HUES48 (cell line): ENCODE results near the gene ST6GALNAC3.

Experiments used
- H3K27ac ChIP-seq: one replicate; pipeline ENCODE4 v1.7.0; 2013; ENCODE audit warnings: low read depth, low read length, inconsistent platforms
- H3K27me3 ChIP-seq: 2 replicates; pipeline ENCODE4 v1.6.1; 2013; ENCODE audit warnings: mild to moderate bottlenecking, low read length; ENCODE audit not compliant: control insufficient read depth, insufficient read depth
- H3K36me3 ChIP-seq: 2 replicates; pipeline ENCODE4 v1.6.1; 2013; ENCODE audit warnings: low read length; ENCODE audit not compliant: control insufficient read depth, insufficient read depth
- H3K4me1 ChIP-seq: 2 replicates; pipeline ENCODE4 v1.6.1; 2013; ENCODE audit warnings: mild to moderate bottlenecking, low read length; ENCODE audit not compliant: control insufficient read depth, insufficient read depth
- H3K4me3 ChIP-seq: 2 replicates; pipeline ENCODE4 v1.5.1; 2013; ENCODE audit warnings: mild to moderate bottlenecking, low read depth, low read length
- H3K9ac ChIP-seq: 2 replicates; pipeline ENCODE4 v1.6.1; 2013; ENCODE audit warnings: mild to moderate bottlenecking, low read depth, low read length, moderate library complexity
- H3K9me3 ChIP-seq: 2 replicates; pipeline ENCODE4 v1.6.1; 2013; ENCODE audit warnings: low read length; ENCODE audit not compliant: control insufficient read depth, insufficient read depth

Gene ST6GALNAC3

GRCh38 chr1:76284842-76285241, 210.3 kb downstream of the ST6GALNAC3 start:
- no peak overlapping the region for H3K27ac ChIP-seq
- no peaks in the 10 kb centered on the region for H3K9me3 ChIP-seq
- H3K4me1 ChIP-seq, result no peaks in the 10 kb centered on the region
- no peaks in the 10 kb centered on the region for H3K27me3 ChIP-seq
- H3K4me3 ChIP-seq, result no peak overlapping the region
- H3K36me3 ChIP-seq, result no peaks in the 10 kb centered on the region
- H3K9ac ChIP-seq, result no peak overlapping the region

DNA sequence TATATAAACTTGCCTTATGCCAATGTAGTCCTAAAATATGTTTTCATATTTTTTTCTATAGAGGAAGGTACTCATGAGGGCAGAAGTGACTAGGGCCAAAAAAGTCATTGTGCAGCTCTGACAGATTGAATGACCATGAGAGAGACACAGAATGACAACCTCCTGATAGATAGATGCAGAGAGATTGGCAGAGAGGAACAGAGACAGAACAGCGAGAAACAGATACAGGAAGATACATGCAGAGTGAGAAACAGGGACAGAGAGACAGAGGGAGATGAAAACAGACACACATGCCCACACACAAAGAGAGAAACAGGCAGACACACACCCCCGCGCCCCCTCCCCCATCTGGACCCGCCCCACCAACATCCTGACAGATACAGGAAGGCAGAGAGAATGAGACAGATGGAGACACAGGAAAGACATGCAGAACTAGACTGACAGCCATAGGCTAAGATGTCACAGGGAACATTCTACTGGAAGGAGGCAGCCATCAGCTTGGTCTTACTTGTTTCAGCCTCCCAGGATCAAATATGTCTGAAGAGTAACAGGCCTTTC, 211.1 kb downstream of the ST6GALNAC3 start:
- no peaks in the 10 kb centered on the region for H3K9me3 ChIP-seq
- H3K4me3 ChIP-seq, result no peak overlapping the region
- H3K9ac ChIP-seq, result no peak overlapping the region
- peaks cover 5% of the 10 kb centered on the region for H3K4me1 ChIP-seq
- H3K27ac ChIP-seq, result no peak overlapping the region
- H3K36me3 ChIP-seq, result no peaks in the 10 kb centered on the region
- no peaks in the 10 kb centered on the region for H3K27me3 ChIP-seq

DNA sequence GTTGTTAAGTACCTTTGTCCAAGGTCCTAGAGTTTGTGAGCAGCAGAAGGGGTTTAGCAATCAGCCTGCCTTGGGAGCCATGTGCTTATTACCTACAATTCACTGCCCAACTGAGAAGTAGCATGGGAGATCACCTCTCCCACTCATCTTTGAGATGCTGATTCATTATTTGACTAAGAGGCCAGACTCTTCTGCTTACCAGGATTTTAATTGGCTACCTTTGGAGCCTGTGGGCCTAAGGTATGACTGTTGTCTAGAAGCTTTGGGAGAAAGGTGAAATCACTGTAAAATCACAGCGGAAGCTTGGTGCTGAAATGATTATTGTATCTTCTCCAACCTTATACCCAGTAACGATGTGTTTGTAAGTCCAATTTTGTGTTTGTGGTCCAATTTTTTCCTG, 213.4 kb downstream of the ST6GALNAC3 start:
- Histone ChIP-seq H3K27ac (no peak overlapping the region), H3K4me1 (peaks cover 8% of the 10 kb centered on the region), H3K27me3 (no peaks in the 10 kb centered on the region), H3K9ac (no peak overlapping the region), H3K4me3 (no peak overlapping the region), H3K9me3 (no peaks in the 10 kb centered on the region), H3K36me3 (no peaks in the 10 kb centered on the region)

GRCh38 chr1:76288758-76289483, 214.4 kb downstream of the ST6GALNAC3 start:
- H3K4me3 ChIP-seq, result no peak overlapping the region
- H3K27ac ChIP-seq, result no peak overlapping the region
- no peaks in the 10 kb centered on the region for H3K9me3 ChIP-seq
- H3K27me3 ChIP-seq, result no peaks in the 10 kb centered on the region
- no peaks in the 10 kb centered on the region for H3K36me3 ChIP-seq
- H3K9ac ChIP-seq, result no peak overlapping the region
- peaks cover 16% of the 10 kb centered on the region for H3K4me1 ChIP-seq

DNA sequence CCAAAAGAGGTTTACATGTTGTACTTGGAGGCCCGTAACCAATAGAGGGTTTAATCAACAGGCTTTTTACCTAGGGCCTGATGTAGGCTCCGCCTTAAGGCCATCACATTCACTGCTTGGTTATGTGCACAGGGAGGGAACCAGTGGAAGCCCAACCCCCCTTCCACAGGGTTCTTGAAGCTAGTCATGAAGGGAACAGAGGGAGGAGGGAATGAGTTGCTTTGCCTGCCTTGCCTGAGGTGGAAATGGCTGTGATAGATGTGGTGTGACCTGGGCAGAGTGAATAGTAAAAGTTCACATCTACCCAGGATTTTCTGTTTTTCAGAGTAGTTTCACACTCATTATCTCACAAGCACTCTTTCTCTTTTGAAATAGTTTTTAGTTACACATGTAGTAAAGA, 215.1 kb downstream of the ST6GALNAC3 start:
- Histone ChIP-seq H3K27me3 (no peaks in the 10 kb centered on the region), H3K4me3 (no peak overlapping the region), H3K9ac (no peak overlapping the region), H3K36me3 (no peaks in the 10 kb centered on the region), H3K4me1 (peaks cover 22% of the 10 kb centered on the region), H3K27ac (no peak overlapping the region), H3K9me3 (no peaks in the 10 kb centered on the region)

DNA sequence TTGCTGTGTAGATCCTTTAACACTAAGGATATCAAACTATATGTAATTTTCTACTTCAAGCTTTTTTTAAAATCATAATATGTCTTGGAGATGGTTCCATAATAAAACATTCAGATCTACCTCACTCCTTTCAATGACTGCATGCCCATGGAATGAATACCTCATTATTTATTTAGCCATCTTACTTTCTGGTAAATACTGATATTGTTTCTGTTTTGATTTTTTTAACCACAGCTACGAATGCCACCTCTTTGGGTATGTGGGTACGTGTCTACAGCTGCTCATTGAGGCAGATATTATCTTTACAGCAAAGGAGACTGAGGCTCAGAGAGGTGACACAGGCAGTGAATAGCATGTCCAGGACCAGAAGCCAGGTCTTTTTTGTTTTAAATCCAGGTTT, 215.7 kb downstream of the ST6GALNAC3 start:
- Histone ChIP-seq H3K27me3 (no peaks in the 10 kb centered on the region), H3K4me1 (peaks cover 28% of the 10 kb centered on the region), H3K9me3 (no peaks in the 10 kb centered on the region), H3K36me3 (no peaks in the 10 kb centered on the region), H3K9ac (no peak overlapping the region), H3K27ac (no peak overlapping the region), H3K4me3 (no peak overlapping the region)

DNA sequence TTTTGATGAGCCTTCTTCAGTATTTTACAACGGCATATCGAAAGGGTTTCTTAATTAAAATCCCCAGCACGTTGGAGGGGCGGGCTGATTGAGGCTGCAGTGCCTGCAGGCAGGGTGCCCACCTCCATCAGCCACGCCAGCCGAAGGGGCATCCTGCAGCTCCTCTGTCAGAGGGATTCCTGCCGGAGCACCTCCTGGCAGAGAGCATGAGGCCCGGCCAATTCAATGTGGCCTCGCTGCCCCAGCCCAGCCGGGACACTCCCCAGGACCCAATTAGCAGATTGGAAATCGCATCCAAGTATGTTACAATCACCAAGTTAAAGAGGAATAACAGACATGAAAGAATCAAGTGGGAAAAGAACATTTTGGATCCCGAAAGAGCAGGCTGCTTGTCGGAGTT, 216.6 kb downstream of the ST6GALNAC3 start:
- no peaks in the 10 kb centered on the region for H3K36me3 ChIP-seq
- H3K27me3 ChIP-seq, result no peaks in the 10 kb centered on the region
- H3K9ac ChIP-seq, result no peak overlapping the region
- H3K4me1 ChIP-seq, result peaks cover 36% of the 10 kb centered on the region
- H3K4me3 ChIP-seq, result no peak overlapping the region
- no peak overlapping the region for H3K27ac ChIP-seq
- no peaks in the 10 kb centered on the region for H3K9me3 ChIP-seq

- Histone ChIP-seq H3K4me1 (peaks cover 39% of the 10 kb centered on the region), H3K27me3 (no peaks in the 10 kb centered on the region), H3K9ac (no peak overlapping the region), H3K4me3 (no peak overlapping the region), H3K36me3 (no peaks in the 10 kb centered on the region), H3K27ac (no peak overlapping the region), H3K9me3 (no peaks in the 10 kb centered on the region)
These were observed 217.2 kb downstream of the ST6GALNAC3 start for GRCh38 chr1:76291737-76292136.

DNA sequence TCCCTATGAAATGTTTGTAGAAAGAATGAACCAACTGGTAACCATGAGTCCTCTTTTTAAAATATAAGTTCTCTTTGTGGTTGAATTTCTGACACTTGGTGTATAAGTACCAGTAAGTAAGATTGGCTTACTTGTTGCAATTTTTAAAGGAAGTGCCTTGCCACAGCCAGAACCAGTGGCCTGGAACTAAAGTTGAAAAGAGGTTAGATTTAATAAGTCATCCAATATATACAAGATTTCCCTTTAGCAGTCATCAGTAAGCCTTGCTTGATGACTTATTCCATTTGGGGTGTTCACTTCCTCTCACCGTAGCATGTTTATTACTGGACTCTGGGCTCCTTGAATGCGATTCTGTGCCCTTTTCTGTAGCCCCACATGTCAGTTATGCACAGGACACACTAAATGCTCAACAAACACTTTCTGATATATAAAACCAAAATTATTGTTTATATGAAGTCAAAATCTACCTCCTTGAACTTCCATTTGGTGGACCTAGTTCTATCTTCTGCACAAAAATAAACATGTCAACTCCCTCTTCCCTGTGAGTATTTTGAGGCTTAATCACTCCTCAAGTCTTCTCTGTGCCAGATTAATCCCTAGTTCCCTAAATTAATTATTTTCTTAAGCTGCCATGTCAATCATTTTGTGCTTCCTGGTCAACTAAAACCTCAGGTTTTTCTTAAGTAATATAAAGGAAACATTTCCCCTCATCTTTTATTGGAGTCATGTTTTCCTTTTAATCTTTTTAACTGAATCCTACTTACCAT, 218.1 kb downstream of the ST6GALNAC3 start:
- Histone ChIP-seq H3K9ac (no peak overlapping the region), H3K36me3 (no peaks in the 10 kb centered on the region), H3K4me1 (peaks cover 39% of the 10 kb centered on the region), H3K27ac (no peak overlapping the region), H3K9me3 (no peaks in the 10 kb centered on the region), H3K4me3 (no peak overlapping the region), H3K27me3 (no peaks in the 10 kb centered on the region)

DNA sequence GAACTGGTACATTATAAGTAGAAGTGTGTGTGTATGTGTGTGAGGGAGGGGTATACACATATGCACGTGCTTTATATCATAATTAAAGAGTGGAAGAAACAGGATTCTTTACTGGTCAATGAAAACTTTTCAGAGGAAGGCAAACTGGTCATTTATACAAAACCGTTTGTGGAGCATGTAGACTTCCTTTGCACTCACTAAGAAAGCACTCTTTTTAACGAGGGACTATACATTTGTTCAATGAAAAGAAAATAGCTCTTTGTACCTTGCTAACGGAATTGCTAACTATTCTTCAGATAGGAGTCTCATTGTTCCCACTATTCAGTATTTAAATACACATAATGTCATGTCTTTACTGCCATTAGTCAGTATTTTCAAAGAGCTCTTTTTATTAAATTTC, 219.3 kb downstream of the ST6GALNAC3 start:
- Histone ChIP-seq H3K27ac (no peak overlapping the region), H3K4me3 (no peak overlapping the region), H3K9ac (no peak overlapping the region), H3K9me3 (no peaks in the 10 kb centered on the region), H3K36me3 (no peaks in the 10 kb centered on the region), H3K4me1 (peaks cover 47% of the 10 kb centered on the region), H3K27me3 (no peaks in the 10 kb centered on the region)
